Measurements from ENCODE around the gene RPN1.
"Not testable (repeated sequence)": the region's sequence is repeated elsewhere in the genome, so short reads cannot be mapped to it uniquely, and the experiment has no call there.

Gene RPN1

GRCh38 chr3:128674161-128674784, 23.7 kb upstream of the RPN1 start:
- DNase-seq (ENCODE audit: low read depth): no peak
- no peak for TF ChIP-seq CTCF (IDR thresholded peaks at IDR 0.05; ENCODE audit: low read depth, low read length, missing control alignments)
- in situ Hi-C loops (cut with HindIII; ENCODE audit: low sequenced_read_pairs): no loop called here
- H3K4me3 ChIP-seq (ENCODE audit: low read depth, low read length): no peak overlapping the region

DNA sequence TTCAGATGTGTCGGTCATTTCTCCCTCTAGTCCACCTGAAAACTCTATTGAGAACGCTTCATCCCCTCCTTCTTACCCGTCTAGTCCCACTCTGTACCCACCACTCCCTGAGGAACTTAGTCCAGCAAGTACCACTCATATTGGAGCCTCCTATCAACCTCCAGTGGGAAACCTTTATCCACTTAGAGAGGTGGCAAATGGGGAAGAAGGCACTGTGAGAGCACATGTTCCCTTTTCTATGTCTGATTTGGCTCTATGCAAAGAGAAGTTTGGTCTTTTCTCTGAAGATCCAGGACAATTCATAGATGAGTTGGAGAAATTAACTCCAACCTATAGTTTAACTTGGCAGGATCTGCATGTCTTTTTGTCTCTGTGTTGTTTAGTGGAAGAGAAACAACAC, 17.0 kb upstream of the RPN1 start:
- no peak for DNase-seq (ENCODE audit: low read depth)
- no peak for TF ChIP-seq CTCF (IDR thresholded peaks at IDR 0.05; ENCODE audit: low read depth, low read length, missing control alignments)
- in situ Hi-C loops (cut with HindIII; ENCODE audit: low sequenced_read_pairs): no loop called here

GRCh38 chr3:128665362-128666021, 14.9 kb upstream of the RPN1 start:
- in situ Hi-C loops (cut with HindIII; ENCODE audit: low sequenced_read_pairs): no loop called here
- DNase-seq (ENCODE audit: low read depth): no peak
- no peak for TF ChIP-seq CTCF (IDR thresholded peaks at IDR 0.05; ENCODE audit: low read depth, low read length, missing control alignments)

More for the DNA sequence above, 17.0 kb upstream of the RPN1 start:
- H3K4me3 ChIP-seq (ENCODE audit: low read depth, low read length): no peak overlapping the region

DNA sequence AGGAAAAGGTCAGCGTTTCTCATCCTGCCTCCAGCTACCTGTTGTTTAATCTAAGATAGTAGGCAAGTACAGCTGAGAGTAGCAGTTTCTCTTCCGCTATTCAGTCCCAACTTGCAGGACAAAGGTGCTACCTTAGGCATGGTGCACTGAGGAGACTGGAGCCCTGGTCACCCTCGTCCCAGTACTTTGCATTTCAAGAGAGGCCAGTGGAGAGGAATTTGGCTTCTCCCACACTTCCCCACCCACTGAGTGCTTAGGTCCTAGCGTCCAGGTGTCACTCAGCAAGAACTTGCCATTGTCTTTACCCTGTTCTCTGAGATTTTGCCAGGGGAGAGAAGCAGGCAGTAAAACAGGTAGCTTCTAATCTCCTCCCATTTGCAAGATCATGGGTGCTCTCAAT, 12.5 kb upstream of the RPN1 start:
- no peak for DNase-seq (ENCODE audit: low read depth)
- in situ Hi-C loops (cut with HindIII; ENCODE audit: low sequenced_read_pairs): no loop called here
- H3K4me3 ChIP-seq (ENCODE audit: low read depth, low read length): no peak overlapping the region
- no peak for TF ChIP-seq CTCF (IDR thresholded peaks at IDR 0.05; ENCODE audit: low read depth, low read length, missing control alignments)

More at GRCh38 chr3:128665362-128666021, 14.9 kb upstream of the RPN1 start:
- no peak overlapping the region for H3K4me3 ChIP-seq (ENCODE audit: low read depth, low read length)

DNA sequence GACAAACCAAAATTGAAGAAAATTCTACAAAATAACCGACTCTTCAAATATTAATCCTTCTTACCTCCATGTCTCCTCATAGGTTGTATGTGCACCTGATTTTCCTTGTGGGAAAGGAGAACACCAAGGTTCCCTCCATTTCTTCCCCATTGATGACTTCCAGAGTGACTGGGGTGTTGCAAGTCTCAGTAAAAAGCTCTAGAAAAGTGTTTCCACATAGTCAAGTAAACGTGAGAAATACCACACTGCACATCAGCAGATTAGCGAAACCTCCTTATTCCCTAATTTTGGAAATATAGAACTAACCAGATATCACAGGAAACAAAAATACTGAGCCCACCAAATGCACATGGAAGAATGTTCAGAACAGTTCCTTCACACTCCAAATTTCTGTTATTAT, 4.9 kb upstream of the RPN1 start:
- DNase-seq (ENCODE audit: low read depth): no peak
- TF ChIP-seq CTCF (IDR thresholded peaks at IDR 0.05; ENCODE audit: low read depth, low read length, missing control alignments): no peak
- in situ Hi-C loops (cut with HindIII; ENCODE audit: low sequenced_read_pairs): no loop called here
- no peak overlapping the region for H3K4me3 ChIP-seq (ENCODE audit: low read depth, low read length)

DNA sequence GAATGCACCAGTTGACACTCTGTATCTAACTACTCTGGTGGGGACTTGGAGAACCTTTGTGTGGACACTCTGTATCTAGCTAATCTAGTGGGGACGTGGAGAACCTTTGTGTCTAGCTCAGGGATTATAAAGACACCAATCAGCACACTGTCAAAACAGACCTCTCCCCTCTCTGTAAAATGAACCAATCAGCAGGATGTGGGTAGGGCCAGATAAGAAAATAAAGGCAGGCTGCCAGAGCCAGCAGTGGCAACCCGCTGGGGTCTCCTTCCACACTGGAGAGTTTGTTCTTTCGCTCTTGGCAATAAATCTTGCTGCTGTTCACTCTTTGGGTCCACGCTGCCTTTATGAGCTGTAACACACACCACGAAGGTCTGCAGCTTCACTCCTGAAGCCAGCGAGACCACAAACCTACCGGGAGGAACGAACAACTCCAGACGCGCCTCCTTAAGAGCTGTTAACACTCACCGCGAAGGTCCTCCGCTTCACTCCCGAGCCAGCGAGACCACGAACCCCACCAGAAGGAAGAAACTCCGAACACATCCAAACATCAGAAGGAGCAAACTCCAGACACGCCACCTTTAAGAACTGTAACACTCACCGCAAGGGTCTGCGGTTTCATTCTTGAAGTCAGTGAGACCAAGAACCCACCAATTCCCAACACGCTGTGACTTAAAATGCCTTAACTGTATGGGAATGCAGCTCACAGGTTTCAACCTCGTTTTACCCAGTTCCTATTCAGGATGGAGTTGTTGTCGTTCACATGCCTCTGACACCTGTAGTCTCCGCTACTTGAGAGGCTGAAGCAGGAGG, 3.6 kb upstream of the RPN1 start:
- in situ Hi-C loops (cut with HindIII; ENCODE audit: low sequenced_read_pairs); H3K4me3 ChIP-seq (ENCODE audit: low read depth, low read length); DNase-seq (ENCODE audit: low read depth): not testable (repeated sequence)

- H3K4me3 ChIP-seq (ENCODE audit: low read depth, low read length); DNase-seq (ENCODE audit: low read depth); in situ Hi-C loops (cut with HindIII; ENCODE audit: low sequenced_read_pairs): not testable (repeated sequence)
These were observed 2.9 kb upstream of the RPN1 start for GRCh38 chr3:128653383-128653992.

Measured in astrocyte of the cerebellum (primary cell).